NCI-H526 treated with DMSO at 0.1 percent for 48 hours (cell line): ENCODE data around the gene VSIG4.
"Not testable (repeated sequence)": the region's sequence is repeated elsewhere in the genome, so short reads cannot be mapped to it uniquely, and the experiment has no call there.

ENCODE experiments used
- DNase-seq: peaks from one replicate; lab custom pipeline; 2025; lab: John Stamatoyannopoulos, UW

VSIG4 gene

DNA sequence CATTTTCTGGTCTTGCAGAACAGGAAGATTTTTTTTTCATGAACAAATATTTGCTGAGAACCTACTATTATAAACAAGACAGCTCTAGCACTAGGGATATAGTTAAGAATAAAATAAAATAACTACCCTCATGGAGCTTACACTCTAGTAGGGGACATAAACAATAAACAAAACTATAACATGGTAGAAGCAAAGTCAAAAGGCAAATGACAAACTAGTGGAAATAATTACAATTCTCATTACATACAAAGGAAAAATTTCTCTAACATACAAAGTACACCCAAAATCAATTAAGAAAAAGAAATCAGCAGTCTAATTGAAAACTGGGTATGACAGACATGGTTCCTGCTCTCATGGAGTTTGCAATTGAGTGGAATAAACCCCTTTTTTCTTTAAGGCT lies 32.0 kb downstream of the VSIG4 start:
- DNase-seq = no peak

- no peak for DNase-seq
These were observed 33.9 kb downstream of the VSIG4 start for GRCh38 chrX:66005830-66006449.

DNA sequence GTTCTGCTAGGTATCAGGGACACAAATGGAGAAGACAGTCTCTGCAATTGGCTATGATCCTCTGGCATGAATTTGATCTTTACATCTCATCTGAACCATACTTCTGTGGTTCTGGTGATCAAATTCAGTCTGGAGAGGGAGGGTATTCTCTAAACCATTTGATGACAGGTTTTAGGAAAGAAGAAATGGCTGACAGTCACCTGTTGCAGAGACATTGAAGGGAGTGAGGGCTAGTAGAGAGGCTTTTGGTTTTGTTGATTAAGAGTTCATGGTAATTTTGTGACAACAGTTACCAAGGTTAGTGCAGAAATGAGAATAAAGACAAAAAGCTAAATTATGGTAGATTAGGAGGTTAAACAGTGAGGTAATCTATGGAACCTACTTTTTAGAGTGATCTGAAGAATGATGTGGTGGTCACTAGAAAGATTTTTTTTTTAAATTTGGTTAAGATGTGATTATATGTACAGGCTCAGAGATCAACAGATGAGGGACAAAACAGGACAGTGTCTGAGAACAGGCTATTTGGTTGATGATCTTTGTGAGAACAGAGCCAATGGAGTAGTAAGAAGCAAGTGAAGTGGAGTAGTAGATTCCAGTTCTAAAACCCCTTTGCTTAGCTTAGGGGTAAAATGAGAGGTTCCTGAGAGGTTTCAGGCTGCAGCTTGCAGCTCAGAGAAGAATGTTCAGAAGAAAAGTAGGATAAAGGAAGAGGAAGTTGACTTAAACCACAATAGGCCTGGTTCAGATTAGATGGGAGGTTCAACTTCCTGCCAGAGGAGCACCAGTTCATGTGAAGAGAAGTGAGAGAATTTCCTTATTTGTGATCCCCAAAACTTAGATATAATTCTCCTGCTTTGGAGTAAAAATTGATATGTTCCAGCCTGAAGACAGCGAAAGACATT lies 34.7 kb downstream of the VSIG4 start:
- DNase-seq = no peak

DNA sequence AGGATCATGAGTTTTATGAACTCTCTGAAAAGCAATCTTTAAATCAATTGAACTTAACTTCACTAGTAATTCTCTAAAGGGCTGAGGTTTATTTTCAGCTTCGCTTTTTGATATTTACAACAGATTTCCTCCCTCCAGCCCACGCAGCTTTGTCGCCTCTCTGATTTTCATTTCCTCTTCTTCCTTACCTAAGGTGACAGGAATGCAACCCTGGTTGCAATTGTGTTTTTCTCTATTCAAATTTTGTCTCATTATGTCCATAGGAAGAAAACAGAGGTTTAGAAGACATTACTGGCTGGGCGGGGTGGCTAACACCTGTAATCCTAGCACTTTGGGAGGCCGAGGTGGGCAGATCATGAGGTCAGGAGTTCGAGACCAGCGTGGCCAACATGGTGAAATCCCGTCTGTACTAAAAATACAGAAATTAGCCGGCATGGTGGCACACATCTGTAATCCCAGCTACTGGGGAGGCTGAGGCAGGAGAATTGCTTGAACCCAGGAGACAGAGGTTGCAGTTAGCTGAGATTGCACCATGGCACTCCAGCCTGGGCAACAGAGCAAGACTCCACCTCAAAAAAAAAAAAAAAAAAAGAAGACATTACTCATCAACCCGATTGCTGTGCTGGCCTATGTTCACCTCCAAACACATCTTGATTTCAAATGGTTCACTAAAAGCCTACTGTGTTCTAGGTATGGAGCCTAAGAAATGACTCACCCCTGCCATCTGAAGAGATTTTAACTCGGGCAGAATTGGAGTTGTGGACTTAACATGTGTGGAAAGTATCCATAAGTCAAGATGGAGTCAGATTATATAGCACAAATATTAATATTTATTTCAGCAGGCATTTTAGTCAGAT lies 36.8 kb downstream of the VSIG4 start:
- no peak for DNase-seq

GRCh38 chrX:66001596-66001995 lies 38.3 kb downstream of the VSIG4 start:
- no peak for DNase-seq

DNA sequence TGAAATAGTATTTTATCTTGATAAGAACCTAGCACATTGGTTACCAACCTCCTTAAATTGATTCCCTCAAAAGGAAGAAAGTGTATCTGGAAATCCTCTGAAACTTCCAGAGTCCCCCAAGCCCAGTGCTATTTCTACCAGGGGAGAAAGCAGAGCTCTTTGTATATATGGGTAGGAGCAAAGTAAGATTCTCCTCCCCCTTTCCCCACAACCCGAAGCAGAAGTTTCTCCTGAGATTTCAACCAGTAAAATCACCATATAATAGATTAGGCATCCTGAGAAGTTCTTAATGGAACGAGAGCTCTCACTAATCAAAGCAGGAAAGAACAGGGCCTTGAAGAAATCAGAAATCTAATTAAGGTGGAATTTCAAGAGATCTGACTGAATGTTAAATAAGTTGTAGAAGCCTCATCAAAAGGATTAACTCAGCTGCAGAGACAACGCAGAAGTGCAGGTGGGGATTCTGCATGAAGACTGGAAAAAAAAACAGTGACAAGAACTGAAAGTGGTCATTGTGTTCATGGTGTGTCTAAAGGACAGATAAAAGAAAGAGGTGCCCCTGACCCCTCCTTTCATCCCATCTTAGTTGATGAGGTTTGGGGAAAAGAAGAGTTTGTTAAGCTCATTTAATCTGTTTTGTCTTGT lies 39.1 kb downstream of the VSIG4 start:
- no peak for DNase-seq

DNA sequence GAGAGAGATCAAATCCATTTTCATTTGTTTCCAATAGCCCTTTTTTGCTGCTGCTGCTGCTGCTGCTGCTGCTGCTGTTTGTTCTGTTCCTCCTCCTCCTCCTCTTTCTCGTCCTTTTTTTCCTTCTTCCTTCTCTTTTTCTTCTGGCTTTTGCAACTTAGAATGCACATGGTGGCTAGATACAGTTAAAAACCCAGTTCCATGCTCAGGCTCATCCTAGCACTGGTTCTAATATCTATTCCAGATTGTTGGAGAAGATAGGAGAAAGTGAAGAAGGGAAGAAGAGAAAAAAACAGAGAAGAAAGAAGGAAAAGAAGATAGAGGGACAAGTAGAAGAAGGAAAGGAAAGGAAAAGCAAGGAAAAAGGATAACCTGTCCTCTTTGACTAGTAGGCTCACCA lies 39.7 kb downstream of the VSIG4 start:
- no peak for DNase-seq

- no peak for DNase-seq
These were observed 40.2 kb downstream of the VSIG4 start for GRCh38 chrX:65999563-66000148.

DNA sequence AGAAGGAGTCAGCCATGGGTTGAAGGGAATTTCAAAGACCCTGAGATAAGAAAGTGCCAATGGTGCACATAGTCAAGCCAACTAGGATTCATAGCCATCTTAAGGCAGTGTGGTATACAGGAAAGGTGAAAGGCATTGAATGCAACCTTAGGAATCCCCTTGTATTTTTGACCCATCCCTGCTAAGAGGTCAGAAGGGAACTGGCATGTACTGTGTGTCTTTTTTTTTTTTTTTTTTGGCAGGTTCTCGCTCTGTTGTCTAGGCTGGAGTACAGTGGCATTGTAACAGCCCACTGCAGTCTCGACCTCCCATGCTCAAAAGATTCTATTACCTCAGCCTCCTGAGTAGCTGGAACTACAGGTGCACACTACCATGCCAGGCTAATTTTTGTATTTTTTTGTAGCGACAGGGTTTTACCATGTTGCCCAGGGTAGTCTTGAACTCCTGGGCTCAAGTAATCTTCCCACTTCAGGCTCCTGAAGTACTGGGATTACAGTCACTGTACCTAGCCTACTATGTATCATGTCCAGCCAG lies 40.8 kb downstream of the VSIG4 start:
- no peak for DNase-seq

GRCh38 chrX:65997978-65998717 lies 41.7 kb downstream of the VSIG4 start:
- DNase-seq = no peak

DNA sequence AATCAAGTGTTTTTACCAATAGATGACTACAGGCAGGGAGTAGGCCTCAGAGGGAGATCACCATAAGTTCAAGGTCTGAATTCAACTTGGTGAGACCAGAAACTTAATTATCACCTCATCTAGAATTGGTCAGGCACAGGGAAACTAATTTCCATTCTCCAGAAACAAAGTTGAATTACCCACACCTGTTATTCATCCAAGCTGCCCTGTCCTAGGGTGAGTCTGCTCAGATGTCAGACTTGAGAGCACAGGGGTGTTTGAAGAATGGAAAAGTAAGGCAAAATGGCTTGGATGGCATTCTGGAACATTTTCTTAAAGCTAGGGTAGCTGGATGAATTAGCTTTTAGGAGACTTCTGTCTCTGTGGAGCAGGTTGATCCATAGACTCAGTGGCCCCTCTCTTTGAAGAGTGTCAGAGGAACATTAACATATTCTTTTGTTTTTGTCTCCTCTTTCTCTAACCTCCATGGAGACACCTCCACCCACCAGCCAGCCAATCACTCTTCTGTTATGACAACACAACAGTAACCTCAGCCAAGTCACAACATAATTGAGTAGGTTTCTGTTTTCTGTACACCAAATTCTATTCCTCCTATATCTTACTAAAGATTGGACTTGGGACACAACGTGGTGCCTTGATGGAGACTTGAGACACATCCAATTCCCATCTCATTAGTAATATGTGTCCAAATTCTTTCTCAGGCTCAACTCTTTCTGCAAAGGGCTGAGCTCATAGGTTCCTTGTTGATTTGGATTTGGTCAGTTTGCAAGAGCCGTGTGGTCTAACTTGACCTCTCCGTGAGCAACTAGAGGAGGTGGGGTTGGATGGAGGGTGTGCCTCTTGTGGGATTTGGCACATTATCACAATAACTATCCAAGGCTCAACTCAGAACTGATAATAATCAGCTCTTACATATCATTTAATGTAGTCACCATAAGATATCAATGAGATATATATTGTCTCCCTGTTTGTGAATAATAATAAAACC lies 45.1 kb downstream of the VSIG4 start:
- no peak for DNase-seq

GRCh38 chrX:65993915-65994460 lies 45.9 kb downstream of the VSIG4 start:
- DNase-seq = no peak

GRCh38 chrX:65993332-65993731 lies 46.5 kb downstream of the VSIG4 start:
- no peak for DNase-seq

DNA sequence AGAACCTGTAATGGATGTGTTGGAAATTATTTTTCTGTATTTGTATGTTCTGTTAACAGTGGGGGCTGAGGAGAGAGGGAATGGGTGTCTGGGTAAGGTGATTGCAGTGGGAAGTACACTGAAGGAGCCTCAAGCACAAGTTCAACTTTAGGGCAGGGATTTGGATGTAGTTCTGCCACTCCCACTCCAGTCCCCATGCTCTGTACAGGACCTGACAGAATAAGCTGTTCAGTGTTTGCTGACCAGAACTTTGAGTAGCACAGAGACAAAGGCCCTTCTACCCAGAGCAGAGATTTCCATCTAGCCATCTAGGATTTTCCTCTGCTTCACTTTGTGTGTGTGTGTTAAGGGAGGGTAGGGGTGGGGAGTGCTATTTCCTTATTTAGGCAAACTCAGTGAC lies 49.2 kb downstream of the VSIG4 start:
- DNase-seq = no peak

DNA sequence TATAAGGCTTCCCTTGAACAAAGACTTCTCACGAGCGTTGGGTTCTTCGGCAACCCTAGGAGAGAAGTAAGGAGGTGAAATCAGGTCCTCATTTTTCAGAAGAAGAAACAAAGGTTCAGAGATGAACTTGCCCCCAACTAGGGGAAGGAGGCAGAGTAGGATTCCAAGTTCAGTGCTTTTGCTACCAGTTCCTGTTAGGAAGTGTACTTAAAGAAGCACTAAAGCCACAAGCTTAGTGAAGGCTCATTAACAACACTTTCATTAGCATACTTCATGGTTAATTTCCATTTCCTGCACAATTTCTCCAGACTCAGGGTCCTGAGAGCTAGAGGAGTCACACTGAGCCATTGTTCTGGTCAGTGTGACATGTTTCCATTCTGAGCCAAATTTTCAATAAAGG lies 52.1 kb downstream of the VSIG4 start:
- no peak for DNase-seq

DNA sequence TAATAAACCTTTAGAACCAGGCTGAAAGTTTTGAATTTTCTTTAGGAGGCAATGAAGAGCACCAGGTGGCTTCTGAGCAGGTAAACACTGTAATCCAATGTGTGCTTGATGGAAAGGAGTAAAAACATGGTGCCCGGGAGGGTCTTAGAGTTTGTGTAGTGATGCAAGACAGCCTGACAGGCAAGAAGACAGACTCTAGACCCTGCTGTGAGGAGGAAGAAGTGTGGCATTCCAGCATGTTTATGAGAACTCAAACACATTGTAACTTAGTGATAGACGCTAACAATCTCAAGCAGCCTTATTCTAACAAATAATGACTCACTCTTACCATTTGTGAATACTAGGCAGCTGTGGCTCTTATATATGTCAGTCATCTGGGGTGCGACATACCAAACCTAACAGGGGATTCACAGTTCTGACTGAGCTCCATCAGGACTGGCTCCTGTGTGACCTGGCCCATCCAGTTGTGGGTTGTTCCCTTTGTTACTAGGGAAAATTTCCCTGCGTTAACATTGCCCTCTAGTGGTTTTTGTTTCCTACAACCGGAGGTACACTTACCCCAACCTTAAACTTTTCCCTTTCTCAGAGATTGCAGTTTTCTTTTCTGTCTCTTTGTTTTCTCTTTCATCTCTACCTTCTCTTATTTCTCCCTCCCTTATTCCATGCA lies 53.8 kb downstream of the VSIG4 start:
- no peak for DNase-seq

GRCh38 chrX:65985211-65985610 lies 54.7 kb downstream of the VSIG4 start:
- no peak for DNase-seq

GRCh38 chrX:65977161-65977560 lies 62.7 kb downstream of the VSIG4 start:
- DNase-seq = not testable (repeated sequence)

DNA sequence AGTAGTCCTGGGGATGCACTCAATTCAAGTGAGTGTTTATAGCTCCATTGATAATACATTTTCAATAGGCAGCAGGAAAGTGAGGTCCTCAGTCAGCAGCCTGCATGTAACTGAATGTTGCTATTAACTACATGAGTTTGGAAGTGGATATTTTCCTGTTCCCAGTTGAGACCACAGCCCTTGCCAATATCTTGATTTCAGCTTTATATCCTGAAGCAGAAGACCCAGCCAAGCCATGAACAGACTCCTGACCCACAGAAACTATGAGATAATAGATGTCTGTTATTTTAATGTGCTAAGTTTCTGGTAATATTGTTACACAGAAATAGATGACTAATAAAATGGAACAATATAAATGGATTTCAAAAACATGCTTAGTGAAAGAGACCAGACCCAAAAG lies 63.7 kb downstream of the VSIG4 start:
- DNase-seq = no peak
